Mucosa of rectum (tissue), 2 donors: ENCODE data around the gene SDC3.

Source experiments
- H3K27ac ChIP-seq, 2 donors: one replicate each; pipeline ENCODE4 v1.7.0; 2013; ENCODE audit warnings: inconsistent platforms in 2 of 2, low read depth in 2 of 2, low read length in 2 of 2
- H3K27me3 ChIP-seq, 2 donors: one replicate each; pipeline ENCODE4 v1.7.0; 2013; ENCODE audit warnings: low read length in 2 of 2; ENCODE audit not compliant: control insufficient read depth in 2 of 2, insufficient read depth in 2 of 2
- H3K36me3 ChIP-seq, 2 donors: one replicate each; pipeline ENCODE4 v1.7.0; 2013; ENCODE audit warnings: low read length in 2 of 2; ENCODE audit not compliant: control insufficient read depth in 2 of 2, insufficient read depth in 2 of 2
- H3K4me1 ChIP-seq, 2 donors: one replicate each; pipeline ENCODE4 v1.7.0; 2013; ENCODE audit warnings: low read length in 2 of 2, mild to moderate bottlenecking in 1 of 2; ENCODE audit not compliant: control insufficient read depth in 2 of 2, insufficient read depth in 2 of 2
- H3K4me3 ChIP-seq, 2 donors: one replicate each; pipeline ENCODE4 v1.7.0; 2013; ENCODE audit warnings: low read length in 2 of 2
- H3K9ac ChIP-seq, 2 donors: one replicate each; pipeline ENCODE4 v1.7.0; 2013; ENCODE audit warnings: low read length in 2 of 2, low read depth in 1 of 2, mild to moderate bottlenecking in 1 of 2
- H3K9me3 ChIP-seq, 2 donors: one replicate each; pipeline ENCODE4 v1.7.0; 2013; ENCODE audit warnings: low read length in 2 of 2; ENCODE audit not compliant: control insufficient read depth in 2 of 2
- donor health status: healthy.
- donor health status: Normal muscosa, but diverticular disease.

SDC3 gene

GRCh38 chr1:30882678-30883388 is 25.7 kb downstream of the SDC3 start:
- no peak overlapping the region for H3K9ac ChIP-seq
- H3K4me1 ChIP-seq = peaks cover 0 to under 1% of the 10 kb centered on the region in 2 donors
- H3K4me3 ChIP-seq = no peak overlapping the region
- H3K27me3 ChIP-seq = no peaks in the 10 kb centered on the region
- no peak overlapping the region for H3K27ac ChIP-seq
- no peaks in the 10 kb centered on the region for H3K9me3 ChIP-seq
- no peaks in the 10 kb centered on the region for H3K36me3 ChIP-seq

GRCh38 chr1:30881319-30882181 is 27.0 kb downstream of the SDC3 start:
- no peak overlapping the region for H3K27ac ChIP-seq
- H3K9ac ChIP-seq = no peak overlapping the region

GRCh38 chr1:30880678-30881318 is 27.8 kb downstream of the SDC3 start:
- H3K9me3 ChIP-seq = no peaks in the 10 kb centered on the region
- H3K27ac ChIP-seq = no peak overlapping the region
- no peak overlapping the region for H3K9ac ChIP-seq

More at GRCh38 chr1:30881319-30882181, 27.0 kb downstream of the SDC3 start:
- Histone ChIP-seq H3K36me3 (no peaks in the 10 kb centered on the region), H3K27me3 (no peaks in the 10 kb centered on the region), H3K4me3 (no peak overlapping the region), H3K4me1 (peaks cover 0 to 2% of the 10 kb centered on the region in 2 donors), H3K9me3 (no peaks in the 10 kb centered on the region)

GRCh38 chr1:30879940-30880677 is 28.4 kb downstream of the SDC3 start:
- Histone ChIP-seq H3K36me3 (no peaks in the 10 kb centered on the region), H3K9me3 (no peaks in the 10 kb centered on the region), H3K4me3 (no peak overlapping the region), H3K27ac (peak overlapping the region in 1 of 2 donors; percentile 38), H3K4me1 (peaks cover 0 to 2% of the 10 kb centered on the region in 2 donors), H3K27me3 (no peaks in the 10 kb centered on the region), H3K9ac (no peak overlapping the region)

More at GRCh38 chr1:30880678-30881318, 27.8 kb downstream of the SDC3 start:
- no peak overlapping the region for H3K4me3 ChIP-seq
- no peaks in the 10 kb centered on the region for H3K36me3 ChIP-seq
- H3K27me3 ChIP-seq = no peaks in the 10 kb centered on the region
- H3K4me1 ChIP-seq = peaks cover 0 to 2% of the 10 kb centered on the region in 2 donors

DNA sequence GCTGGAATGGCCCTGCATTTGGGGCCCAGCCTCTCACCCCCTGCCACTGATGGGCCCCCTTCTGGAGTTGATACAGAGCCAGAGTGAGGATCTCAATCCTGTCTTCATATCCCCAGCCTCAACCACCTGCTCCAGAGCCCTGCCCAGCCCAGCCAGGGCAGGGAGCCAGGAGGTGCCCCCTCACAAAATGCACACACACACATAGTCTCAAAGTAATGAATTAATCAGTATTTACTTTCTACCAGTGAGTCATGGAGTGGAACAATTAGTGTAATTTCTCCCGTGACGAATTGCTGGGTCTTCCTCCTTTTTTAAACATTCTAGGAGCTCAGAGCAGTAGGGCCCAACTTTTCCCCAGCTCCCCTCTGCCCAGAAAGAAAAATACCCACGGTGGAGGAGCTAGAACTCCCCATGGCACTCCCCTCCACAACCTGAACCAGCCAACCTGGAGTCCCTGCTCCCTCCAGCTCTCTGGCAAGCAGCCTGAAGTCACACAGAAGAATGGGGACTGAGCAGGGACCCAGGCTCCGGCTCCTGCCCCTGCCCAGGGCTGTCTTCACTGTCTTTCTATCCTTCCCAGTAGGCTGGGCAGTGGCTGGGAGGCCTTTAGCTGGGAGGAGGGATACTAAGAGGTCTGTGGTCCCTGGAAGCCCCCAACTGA is 29.3 kb downstream of the SDC3 start:
- no peak overlapping the region for H3K9ac ChIP-seq
- no peak overlapping the region for H3K4me3 ChIP-seq
- peaks cover 0 to 2% of the 10 kb centered on the region in 2 donors for H3K4me1 ChIP-seq
- no peaks in the 10 kb centered on the region for H3K27me3 ChIP-seq
- no peaks in the 10 kb centered on the region for H3K9me3 ChIP-seq
- peak overlapping the region in 1 of 2 donors; percentile 38 for H3K27ac ChIP-seq
- H3K36me3 ChIP-seq = no peaks in the 10 kb centered on the region

DNA sequence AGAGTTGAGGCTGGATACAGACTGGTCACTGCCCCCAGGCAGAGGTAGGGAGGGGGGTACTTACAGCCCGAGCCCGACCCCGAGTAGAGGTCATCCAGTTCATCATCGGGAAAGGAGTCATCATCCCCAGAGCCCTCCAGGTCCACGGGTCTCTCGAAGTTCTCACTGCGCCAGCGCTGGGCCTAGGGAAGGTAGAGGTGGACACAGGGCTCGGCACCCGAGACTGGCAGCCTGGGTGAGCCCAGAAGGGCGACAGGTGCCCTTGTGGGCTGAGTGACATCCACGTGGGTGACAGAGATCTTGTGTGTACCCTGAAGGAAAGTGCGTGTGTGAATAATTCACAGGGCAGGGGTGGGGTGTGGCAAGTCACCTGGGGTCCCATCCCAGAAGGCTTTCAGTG is 30.0 kb downstream of the SDC3 start:
- Histone ChIP-seq H3K36me3 (peaks cover 0 to 5% of the 10 kb centered on the region in 2 donors), H3K4me3 (no peak overlapping the region), H3K27ac (no peak overlapping the region)

GRCh38 chr1:30878016-30878415 is 30.5 kb downstream of the SDC3 start:
- Histone ChIP-seq H3K27ac (no peak overlapping the region), H3K4me3 (no peak overlapping the region), H3K9ac (no peak overlapping the region)

More for the DNA sequence above, 30.0 kb downstream of the SDC3 start:
- no peaks in the 10 kb centered on the region for H3K9me3 ChIP-seq
- H3K4me1 ChIP-seq = peaks cover 0 to 2% of the 10 kb centered on the region in 2 donors
- H3K27me3 ChIP-seq = no peaks in the 10 kb centered on the region
- H3K9ac ChIP-seq = no peak overlapping the region

GRCh38 chr1:30877205-30877912 is 31.2 kb downstream of the SDC3 start:
- H3K27ac ChIP-seq = no peak overlapping the region
- H3K4me3 ChIP-seq = no peak overlapping the region
- H3K36me3 ChIP-seq = peaks cover 4 to 13% of the 10 kb centered on the region in 2 donors
- peaks cover 0 to 2% of the 10 kb centered on the region in 2 donors for H3K4me1 ChIP-seq
- no peaks in the 10 kb centered on the region for H3K9me3 ChIP-seq
- H3K9ac ChIP-seq = no peak overlapping the region
- no peaks in the 10 kb centered on the region for H3K27me3 ChIP-seq

More at GRCh38 chr1:30878016-30878415, 30.5 kb downstream of the SDC3 start:
- H3K9me3 ChIP-seq = no peaks in the 10 kb centered on the region
- H3K27me3 ChIP-seq = no peaks in the 10 kb centered on the region
- H3K4me1 ChIP-seq = peaks cover 0 to 2% of the 10 kb centered on the region in 2 donors
- peaks cover 0 to 7% of the 10 kb centered on the region in 2 donors for H3K36me3 ChIP-seq
